Activated CD8-positive, alpha-beta T cell treated with anti-CD3 and anti-CD28 coated beads for 36 hours (primary cell): ENCODE results near the gene SH3TC2. TPM values are rescaled to one million over a fixed set of nuclear protein-coding genes. Genes with fewer than 3 reads are reported as not detected.

Source experiments
- ATAC-seq: fragments of 200-7000 bp; cut with Tn5 transposase; one replicate; pipeline ENCODE4 v1.10.0; 2021; ENCODE audit warnings: mild to moderate bottlenecking, moderate library complexity
- CTCF ChIA-PET: fragments of 350-600 bp; sonication (Branson Sonifier 250); formaldehyde crosslinking; loops from one replicate; lab custom pipeline; 2021; ENCODE audit warnings: antibody characterized with exemption; lab: Charles Lee
- POLR2A ChIA-PET: fragments of 350-600 bp; sonication (Branson Sonifier 250); formaldehyde crosslinking; loops from one replicate; lab custom pipeline; 2021; ENCODE audit warnings: antibody characterized with exemption; lab: Charles Lee
- DNase-seq: peaks from one replicate; pipeline ENCODE4 v3.0.0-alpha.2; 2020
- H3K27ac Mint-ChIP-seq: one replicate; pipeline ENCODE4 v1.8.0; 2021; ENCODE audit warnings: mild to moderate bottlenecking, mixed read lengths
- H3K27me3 Mint-ChIP-seq: one replicate; pipeline ENCODE4 v1.8.0; 2021; ENCODE audit warnings: mixed read lengths
- H3K36me3 Mint-ChIP-seq: one replicate; pipeline ENCODE4 v1.8.0; 2021; ENCODE audit warnings: low read depth, mixed read lengths
- H3K4me1 Mint-ChIP-seq: one replicate; pipeline ENCODE4 v1.8.0; 2021; ENCODE audit warnings: low read depth, mixed read lengths
- H3K4me3 Mint-ChIP-seq: one replicate; pipeline ENCODE4 v1.8.0; 2021; ENCODE audit warnings: mild to moderate bottlenecking, moderate library complexity, mixed read lengths
- H3K9me3 Mint-ChIP-seq: one replicate; pipeline ENCODE4 v1.8.0; 2021; ENCODE audit warnings: mixed read lengths
- CTCF ChIP-seq: fragments of 200-600 bp; IDR thresholded peaks from one replicate; pipeline ENCODE4 v1.8.0; 2022; ENCODE audit warnings: antibody characterized with exemption, mild to moderate bottlenecking
- intact Hi-C: fragments of 100-400 bp; cut with micrococcal nuclease; formaldehyde crosslinking; loops from one replicate; pipeline ENCODE4 v1.10.0; 2022
- total RNA-seq, 2 experiments: library from RNA; stranded (reverse); gene quantifications; one replicate each; pipeline ENCODE4 v1.2.3, GENCODE V29; 2021

The SH3TC2 gene
- total RNA-seq, 2 experiments from 2014 or later = not detected

GRCh38 chr5:149019679-149020078 lies 43.2 kb downstream of the SH3TC2 start:
- H3K4me1 Mint-ChIP-seq = peaks cover 5% of the 10 kb centered on the region
- ChIA-PET POLR2A (no interaction called here), CTCF (interaction anchor here (1.5 to 2.3 kb wide), 3 partner anchors 15 to 289 kb away, joined by 7 to 8 read pairs (median 7); no protein-coding TSS in a partner anchor)
- no peak for ATAC-seq
- DNase-seq = no peak
- peaks cover 14% of the 10 kb centered on the region for H3K27me3 Mint-ChIP-seq
- no peaks in the 10 kb centered on the region for H3K9me3 Mint-ChIP-seq
- no peak overlapping the region for H3K27ac Mint-ChIP-seq
- H3K36me3 Mint-ChIP-seq = no peaks in the 10 kb centered on the region
- intact Hi-C loops = no loop called here
- TF ChIP-seq CTCF = no peak
- no peak overlapping the region for H3K4me3 Mint-ChIP-seq

DNA sequence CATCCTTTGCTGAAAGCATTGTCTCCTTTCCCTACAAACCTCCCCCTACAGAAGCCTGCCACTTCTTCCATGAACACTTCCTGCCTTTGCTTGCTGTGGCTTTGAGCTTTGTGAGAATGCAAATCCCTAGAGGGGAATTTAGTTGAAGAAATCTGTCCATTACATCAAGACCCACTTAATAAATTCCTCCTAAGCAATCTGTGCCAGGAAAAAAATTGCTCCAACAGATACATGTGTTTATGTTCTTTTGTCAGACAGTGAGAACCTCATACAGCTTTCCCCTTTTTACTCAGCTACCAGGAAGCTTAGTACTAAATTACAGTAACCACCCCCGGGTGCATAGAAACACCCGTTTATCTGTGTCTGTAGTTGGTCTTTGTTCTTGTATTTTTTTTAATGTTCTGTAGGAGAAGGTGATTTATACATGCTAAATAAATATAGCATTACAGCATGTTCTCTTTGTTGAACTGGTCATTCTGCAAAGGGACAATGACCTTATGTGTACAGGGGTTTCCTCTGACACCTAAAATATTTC lies 43.9 kb downstream of the SH3TC2 start:
- TF ChIP-seq CTCF = no peak
- intact Hi-C loops = no loop called here
- no peak for ATAC-seq
- ChIA-PET CTCF (interaction anchor here (2.1 to 2.3 kb wide), 2 partner anchors 277 to 288 kb away, joined by 7 to 8 read pairs; no protein-coding TSS in a partner anchor), POLR2A (no interaction called here)
- H3K4me1 Mint-ChIP-seq = peaks cover 5% of the 10 kb centered on the region
- H3K36me3 Mint-ChIP-seq = no peaks in the 10 kb centered on the region
- H3K4me3 Mint-ChIP-seq = no peak overlapping the region
- H3K27me3 Mint-ChIP-seq = peaks cover 14% of the 10 kb centered on the region
- DNase-seq = no peak
- no peak overlapping the region for H3K27ac Mint-ChIP-seq
- no peaks in the 10 kb centered on the region for H3K9me3 Mint-ChIP-seq

- DNase-seq (no peak), ATAC-seq (no peak)
- no peaks in the 10 kb centered on the region for H3K9me3 Mint-ChIP-seq
- H3K27ac Mint-ChIP-seq = no peak overlapping the region
- no peaks in the 10 kb centered on the region for H3K36me3 Mint-ChIP-seq
- no peak for TF ChIP-seq CTCF
- H3K4me3 Mint-ChIP-seq = no peak overlapping the region
- H3K4me1 Mint-ChIP-seq = peaks cover 5% of the 10 kb centered on the region
- intact Hi-C loops = no loop called here
- CTCF ChIA-PET = interaction anchor here (1.5 kb wide), 1 partner anchor 18 kb away, joined by 6 read pairs; no protein-coding TSS in a partner anchor
- peaks cover 12% of the 10 kb centered on the region for H3K27me3 Mint-ChIP-seq
- POLR2A ChIA-PET = no interaction called here
Measured at GRCh38 chr5:149017636-149018035, 45.2 kb downstream of the SH3TC2 start.

GRCh38 chr5:149015561-149015960 lies 47.3 kb downstream of the SH3TC2 start:
- H3K36me3 Mint-ChIP-seq = no peaks in the 10 kb centered on the region
- DNase-seq (no peak), ATAC-seq (no peak)
- H3K27ac Mint-ChIP-seq = no peak overlapping the region
- TF ChIP-seq CTCF = no peak
- POLR2A ChIA-PET = no interaction called here
- H3K4me3 Mint-ChIP-seq = no peak overlapping the region
- CTCF ChIA-PET = interaction anchor here (1.0 kb wide), 1 partner anchor 20 kb away, joined by 3 read pairs; no protein-coding TSS in a partner anchor
- intact Hi-C loops = no loop called here
- peaks cover 5% of the 10 kb centered on the region for H3K4me1 Mint-ChIP-seq
- H3K9me3 Mint-ChIP-seq = no peaks in the 10 kb centered on the region
- peaks cover 11% of the 10 kb centered on the region for H3K27me3 Mint-ChIP-seq

DNA sequence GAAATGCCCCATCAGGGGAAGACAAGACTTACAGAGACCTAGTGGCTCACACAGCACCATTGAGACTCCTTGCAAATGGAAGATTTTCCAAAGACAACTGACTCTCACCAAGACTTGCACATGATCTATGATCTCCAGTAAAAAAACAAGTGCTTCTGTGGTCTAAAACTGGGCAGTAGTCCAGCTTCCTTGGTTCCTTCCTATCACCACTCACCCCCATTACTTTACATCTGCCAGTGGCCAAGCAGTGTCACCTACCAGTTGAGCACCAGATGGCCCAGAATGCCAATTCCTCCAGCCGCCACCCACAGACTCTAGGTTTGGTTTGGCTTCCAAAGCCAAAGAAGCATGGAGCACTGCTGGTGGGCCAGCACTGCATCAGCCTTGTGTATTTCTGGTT lies 47.7 kb downstream of the SH3TC2 start:
- H3K27me3 Mint-ChIP-seq = peaks cover 9% of the 10 kb centered on the region
- no peaks in the 10 kb centered on the region for H3K9me3 Mint-ChIP-seq
- ATAC-seq (no peak), DNase-seq (no peak)
- CTCF ChIA-PET = no interaction called here
- H3K27ac Mint-ChIP-seq = no peak overlapping the region
- peaks cover 5% of the 10 kb centered on the region for H3K4me1 Mint-ChIP-seq
- no peak overlapping the region for H3K4me3 Mint-ChIP-seq
- H3K36me3 Mint-ChIP-seq = no peaks in the 10 kb centered on the region
- intact Hi-C loops = no loop called here
- TF ChIP-seq CTCF = no peak
- POLR2A ChIA-PET = no interaction called here
